Measurements from ENCODE around the gene MARCO. TPM values are rescaled to one million over a fixed set of nuclear protein-coding genes. Genes with fewer than 3 reads are reported as not detected.

MARCO gene
- total RNA-seq, 1 experiment from 2014 or later: 0.43 TPM

- no TSS peak for BruUV-seq (replicated peaks)
- no peaks in the 10 kb centered on the region for H3K36me3 ChIP-seq (ENCODE audit: control insufficient read depth, insufficient read depth, low read length)
- intact Hi-C loops (cut with micrococcal nuclease; ENCODE audit: unreplicated experiment): no loop called here
- no peaks in the 10 kb centered on the region for H3K4me1 Mint-ChIP-seq (ENCODE audit: low read depth, unreplicated experiment)
- TF ChIP-seq, protein P1, sequence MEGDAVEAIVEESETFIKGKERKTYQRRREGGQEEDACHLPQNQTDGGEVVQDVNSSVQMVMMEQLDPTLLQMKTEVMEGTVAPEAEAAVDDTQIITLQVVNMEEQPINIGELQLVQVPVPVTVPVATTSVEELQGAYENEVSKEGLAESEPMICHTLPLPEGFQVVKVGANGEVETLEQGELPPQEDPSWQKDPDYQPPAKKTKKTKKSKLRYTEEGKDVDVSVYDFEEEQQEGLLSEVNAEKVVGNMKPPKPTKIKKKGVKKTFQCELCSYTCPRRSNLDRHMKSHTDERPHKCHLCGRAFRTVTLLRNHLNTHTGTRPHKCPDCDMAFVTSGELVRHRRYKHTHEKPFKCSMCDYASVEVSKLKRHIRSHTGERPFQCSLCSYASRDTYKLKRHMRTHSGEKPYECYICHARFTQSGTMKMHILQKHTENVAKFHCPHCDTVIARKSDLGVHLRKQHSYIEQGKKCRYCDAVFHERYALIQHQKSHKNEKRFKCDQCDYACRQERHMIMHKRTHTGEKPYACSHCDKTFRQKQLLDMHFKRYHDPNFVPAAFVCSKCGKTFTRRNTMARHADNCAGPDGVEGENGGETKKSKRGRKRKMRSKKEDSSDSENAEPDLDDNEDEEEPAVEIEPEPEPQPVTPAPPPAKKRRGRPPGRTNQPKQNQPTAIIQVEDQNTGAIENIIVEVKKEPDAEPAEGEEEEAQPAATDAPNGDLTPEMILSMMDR (IDR thresholded peaks at IDR 0.05; ENCODE audit: insufficient read depth in 1 of 2, low read depth in 1 of 2, low read length in 1 of 2, severe bottlenecking in 1 of 2, unreplicated experiment in 1 of 2): no peak
- ChIA-PET CTCF (no interaction called here), POLR2A (no interaction called here)
- no peaks in the 10 kb centered on the region for H3K36me3 Mint-ChIP-seq (ENCODE audit: insufficient read depth, unreplicated experiment)
- no peaks in the 10 kb centered on the region for H3K27me3 ChIP-seq (replicated peaks; ENCODE audit: control insufficient read depth, insufficient read depth, low read length)
- H3K27ac Mint-ChIP-seq (ENCODE audit: unreplicated experiment): no peak overlapping the region
- no peaks in the 10 kb centered on the region for H3K27me3 Mint-ChIP-seq (ENCODE audit: insufficient read depth, unreplicated experiment)
- H3K9me3 Mint-ChIP-seq (ENCODE audit: unreplicated experiment): peaks cover 36% of the 10 kb centered on the region
- H3K4me3 Mint-ChIP-seq (ENCODE audit: unreplicated experiment): no peak overlapping the region
- H3K4me1 ChIP-seq: no peaks in the 10 kb centered on the region
- no peak for DNase-seq
- H3K4me3 ChIP-seq (ENCODE audit: low read depth, low read length): no peak overlapping the region
- H3K9me3 ChIP-seq: peaks cover 16% of the 10 kb centered on the region
Observed at GRCh38 chr2:118932949-118933348, 9.0 kb upstream of the MARCO start.

GRCh38 chr2:118936306-118936705 is 5.7 kb upstream of the MARCO start:
- TF ChIP-seq, protein P1 (IDR thresholded peaks at IDR 0.05; ENCODE audit: insufficient read depth in 1 of 2, low read depth in 1 of 2, low read length in 1 of 2, severe bottlenecking in 1 of 2, unreplicated experiment in 1 of 2): no peak
- Histone ChIP-seq H3K4me1 (no peaks in the 10 kb centered on the region), H3K27me3 (replicated peaks; ENCODE audit: control insufficient read depth, insufficient read depth, low read length) (no peaks in the 10 kb centered on the region), H3K36me3 (ENCODE audit: control insufficient read depth, insufficient read depth, low read length) (no peaks in the 10 kb centered on the region), H3K4me3 (ENCODE audit: low read depth, low read length) (no peak overlapping the region), H3K9me3 (peaks cover 16% of the 10 kb centered on the region)
- ChIA-PET CTCF (interaction anchor here (0.9 kb wide), 1 partner anchor 55 kb away, joined by 3 read pairs; no protein-coding TSS in a partner anchor), POLR2A (no interaction called here)
- no TSS peak for BruUV-seq (replicated peaks)
- Mint-ChIP-seq H3K4me1 (ENCODE audit: low read depth, unreplicated experiment) (no peaks in the 10 kb centered on the region), H3K9me3 (ENCODE audit: unreplicated experiment) (peaks cover 12% of the 10 kb centered on the region), H3K36me3 (ENCODE audit: insufficient read depth, unreplicated experiment) (no peaks in the 10 kb centered on the region), H3K27me3 (ENCODE audit: insufficient read depth, unreplicated experiment) (no peaks in the 10 kb centered on the region), H3K4me3 (ENCODE audit: unreplicated experiment) (no peak overlapping the region), H3K27ac (ENCODE audit: unreplicated experiment) (no peak overlapping the region)
- DNase-seq: no peak
- intact Hi-C loops (cut with micrococcal nuclease; ENCODE audit: unreplicated experiment): no loop called here

DNA sequence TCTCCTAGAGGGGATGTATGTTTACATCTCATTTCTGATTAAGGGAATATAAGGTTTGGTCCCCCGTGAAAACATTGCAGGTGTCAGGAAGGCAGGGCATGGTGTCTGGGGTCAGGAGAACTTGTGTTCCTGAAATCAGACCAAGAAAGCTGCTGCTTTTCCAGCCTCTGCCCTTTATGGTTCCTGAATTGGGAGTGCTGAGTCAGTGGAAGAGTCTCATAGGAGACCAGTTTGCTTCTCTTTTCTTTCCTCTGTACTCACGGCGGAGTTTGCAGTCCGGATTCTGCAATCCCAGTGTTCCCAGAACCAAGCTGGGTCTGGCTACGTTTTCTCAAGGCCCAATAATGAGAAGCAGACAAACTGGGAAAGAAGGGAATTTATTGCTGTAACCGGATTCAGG is 5.1 kb upstream of the MARCO start:
- no peak for DNase-seq
- BruUV-seq (replicated peaks): no TSS peak
- TF ChIP-seq, protein P1 (IDR thresholded peaks at IDR 0.05; ENCODE audit: insufficient read depth in 1 of 2, low read depth in 1 of 2, low read length in 1 of 2, severe bottlenecking in 1 of 2, unreplicated experiment in 1 of 2): no peak
- Mint-ChIP-seq H3K36me3 (ENCODE audit: insufficient read depth, unreplicated experiment) (no peaks in the 10 kb centered on the region), H3K27me3 (ENCODE audit: insufficient read depth, unreplicated experiment) (no peaks in the 10 kb centered on the region), H3K9me3 (ENCODE audit: unreplicated experiment) (peaks cover 12% of the 10 kb centered on the region), H3K4me1 (ENCODE audit: low read depth, unreplicated experiment) (no peaks in the 10 kb centered on the region), H3K4me3 (ENCODE audit: unreplicated experiment) (no peak overlapping the region), H3K27ac (ENCODE audit: unreplicated experiment) (no peak overlapping the region)
- CTCF ChIA-PET: interaction anchor here (0.9 kb wide), 1 partner anchor 56 kb away, joined by 3 read pairs; no protein-coding TSS in a partner anchor
- POLR2A ChIA-PET: no interaction called here
- no peaks in the 10 kb centered on the region for H3K36me3 ChIP-seq (ENCODE audit: control insufficient read depth, insufficient read depth, low read length)
- intact Hi-C loops (cut with micrococcal nuclease; ENCODE audit: unreplicated experiment): no loop called here
- peaks cover 16% of the 10 kb centered on the region for H3K9me3 ChIP-seq
- no peaks in the 10 kb centered on the region for H3K4me1 ChIP-seq
- no peak overlapping the region for H3K4me3 ChIP-seq (ENCODE audit: low read depth, low read length)
- no peaks in the 10 kb centered on the region for H3K27me3 ChIP-seq (replicated peaks; ENCODE audit: control insufficient read depth, insufficient read depth, low read length)
